HEK293 (cell line): ENCODE data around the gene LY6G5C.
A peak's percentile ranks its signal among the peaks of the same experiment; 100 is the strongest.

Experiments
- BCL11B ChIP-seq: fragments of 450-650 bp; formaldehyde crosslinking; IDR thresholded peaks from 2 replicates; pipeline ENCODE4 v1.5.1; 2016; ENCODE audit warnings: low read depth, missing biosample characterization, missing genetic modification characterization
- HOXA7 ChIP-seq: sonication (generic); formaldehyde crosslinking; IDR thresholded peaks from 2 replicates; pipeline ENCODE4 v1.8.1; 2022; ENCODE audit warnings: missing genetic modification reagents, borderline replicate concordance
- SALL2 ChIP-seq: fragments of 450-650 bp; formaldehyde crosslinking; IDR thresholded peaks from 2 replicates; pipeline ENCODE4 v1.5.0; 2017; ENCODE audit warnings: missing biosample characterization, mild to moderate bottlenecking, missing genetic modification characterization, borderline replicate concordance
- SP7 ChIP-seq: fragments of 450-650 bp; formaldehyde crosslinking; IDR thresholded peaks from 2 replicates; pipeline ENCODE4 v1.5.1; 2016; ENCODE audit warnings: missing biosample characterization, missing genetic modification characterization
- TCF7L2 ChIP-seq: IDR thresholded peaks from 2 replicates; pipeline ENCODE4 v1.6.1; 2011; ENCODE audit warnings: low read depth, mild to moderate bottlenecking, inconsistent platforms, low read length, moderate library complexity, borderline replicate concordance
- TRIM28 ChIP-seq: IDR thresholded peaks from 2 replicates; pipeline ENCODE4 v1.6.1; 2011; ENCODE audit warnings: low read length, control low read depth, borderline replicate concordance
- ZBTB11 ChIP-seq: fragments of 450-650 bp; formaldehyde crosslinking; conservative IDR thresholded peaks from 2 replicates; pipeline ENCODE4 v1.5.1; 2016; ENCODE audit warnings: low read depth, missing biosample characterization, missing genetic modification characterization
- ZEB2 ChIP-seq: fragments of 450-650 bp; formaldehyde crosslinking; IDR thresholded peaks from 2 replicates; pipeline ENCODE4 v1.5.1; 2016; ENCODE audit warnings: missing biosample characterization, missing genetic modification characterization
- ZNF10 ChIP-seq: fragments of 450-650 bp; formaldehyde crosslinking; IDR thresholded peaks from 2 replicates; pipeline ENCODE4 v1.5.1; 2017; ENCODE audit warnings: missing biosample characterization, missing genetic modification characterization
- ZNF16 ChIP-seq: fragments of 450-650 bp; formaldehyde crosslinking; IDR thresholded peaks from 2 replicates; pipeline ENCODE4 v1.5.1; 2016; ENCODE audit warnings: low read depth, missing biosample characterization, missing genetic modification characterization
- ZNF169 ChIP-seq: fragments of 450-650 bp; formaldehyde crosslinking; IDR thresholded peaks from 2 replicates; pipeline ENCODE4 v1.5.1; 2016; ENCODE audit warnings: missing biosample characterization, missing genetic modification characterization
- ZNF202 ChIP-seq: fragments of 450-650 bp; formaldehyde crosslinking; IDR thresholded peaks from 2 replicates; pipeline ENCODE4 v1.5.1; 2016; ENCODE audit warnings: missing biosample characterization, missing genetic modification characterization, borderline replicate concordance
- ZNF214 ChIP-seq: fragments of 450-650 bp; formaldehyde crosslinking; IDR thresholded peaks from 2 replicates; pipeline ENCODE4 v1.5.1; 2017; ENCODE audit warnings: missing biosample characterization, mild to moderate bottlenecking, missing genetic modification characterization, borderline replicate concordance
- ZNF24 ChIP-seq: fragments of 450-650 bp; formaldehyde crosslinking; IDR thresholded peaks from 2 replicates; pipeline ENCODE4 v1.5.1; 2016; ENCODE audit warnings: missing biosample characterization, missing genetic modification characterization
- ZNF354C ChIP-seq: fragments of 450-650 bp; formaldehyde crosslinking; IDR thresholded peaks from 2 replicates; pipeline ENCODE4 v1.5.1; 2016; ENCODE audit warnings: missing biosample characterization, missing genetic modification characterization, low read depth, borderline replicate concordance
- ZNF416 ChIP-seq: fragments of 450-650 bp; formaldehyde crosslinking; IDR thresholded peaks from 2 replicates; pipeline ENCODE4 v1.5.1; 2016; ENCODE audit warnings: missing biosample characterization, missing genetic modification characterization
- ZNF423 ChIP-seq: fragments of 450-650 bp; formaldehyde crosslinking; IDR thresholded peaks from 2 replicates; pipeline ENCODE4 v1.5.1; 2016; ENCODE audit warnings: missing biosample characterization, missing genetic modification characterization
- ZNF510 ChIP-seq: fragments of 450-650 bp; formaldehyde crosslinking; IDR thresholded peaks from 2 replicates; pipeline ENCODE4 v1.5.1; 2018; ENCODE audit warnings: mild to moderate bottlenecking, missing genetic modification characterization, missing biosample characterization; ENCODE audit not compliant: insufficient replicate concordance
- ZNF549 ChIP-seq: fragments of 450-650 bp; IDR thresholded peaks from 2 replicates; pipeline ENCODE4 v1.5.1; 2018; ENCODE audit warnings: missing biosample characterization, missing genetic modification characterization, mild to moderate bottlenecking, inconsistent platforms, moderate library complexity
- ZNF561 ChIP-seq: fragments of 450-650 bp; IDR thresholded peaks from 2 replicates; pipeline ENCODE4 v1.5.1; 2018; ENCODE audit warnings: missing biosample characterization, missing genetic modification characterization, borderline replicate concordance
- ZNF600 ChIP-seq: fragments of 450-650 bp; formaldehyde crosslinking; IDR thresholded peaks from 2 replicates; pipeline ENCODE4 v1.5.1; 2016; ENCODE audit warnings: missing biosample characterization, missing genetic modification characterization
- ZNF654 ChIP-seq: fragments of 450-650 bp; formaldehyde crosslinking; IDR thresholded peaks from 2 replicates; pipeline ENCODE4 v1.5.1; 2016; ENCODE audit warnings: low read depth, missing biosample characterization, missing genetic modification characterization
- ZNF677 ChIP-seq: fragments of 450-650 bp; IDR thresholded peaks from 2 replicates; pipeline ENCODE4 v1.5.0; 2018; ENCODE audit warnings: missing biosample characterization, mild to moderate bottlenecking, missing genetic modification characterization, moderate library complexity
- ZNF704 ChIP-seq: fragments of 450-650 bp; formaldehyde crosslinking; IDR thresholded peaks from 2 replicates; pipeline ENCODE4 v1.5.1; 2016; ENCODE audit warnings: missing biosample characterization, missing genetic modification characterization
- ZNF785 ChIP-seq: fragments of 450-650 bp; formaldehyde crosslinking; IDR thresholded peaks from 2 replicates; pipeline ENCODE4 v1.5.1; 2016; ENCODE audit warnings: missing biosample characterization, missing genetic modification characterization
- ZNF791 ChIP-seq: fragments of 450-650 bp; formaldehyde crosslinking; IDR thresholded peaks from 2 replicates; pipeline ENCODE4 v1.5.1; 2016; ENCODE audit warnings: missing biosample characterization, missing genetic modification characterization
- ZNF837 ChIP-seq: fragments of 450-650 bp; formaldehyde crosslinking; IDR thresholded peaks from 2 replicates; pipeline ENCODE4 v1.5.1; 2016; ENCODE audit warnings: missing biosample characterization, missing genetic modification characterization
- TF ChIP-seq, protein P1 (sequence below): fragments of 450-650 bp; formaldehyde crosslinking; IDR thresholded peaks from 2 replicates; pipeline ENCODE4 v1.5.1; 2016; ENCODE audit warnings: missing biosample characterization, missing genetic modification characterization
- TF ChIP-seq, protein P2 (sequence below): fragments of 450-650 bp; formaldehyde crosslinking; IDR thresholded peaks from 2 replicates; pipeline ENCODE4 v1.5.1; 2016; ENCODE audit warnings: missing biosample characterization, missing genetic modification characterization, low read depth
- TF ChIP-seq, protein P3 (sequence below): fragments of 450-650 bp; formaldehyde crosslinking; optimal IDR thresholded peaks from 2 replicates; pipeline ENCODE3; 2016; ENCODE audit warnings: missing biosample characterization, mild to moderate bottlenecking, missing genetic modification characterization
- TF ChIP-seq, protein P4 (sequence below): fragments of 450-650 bp; formaldehyde crosslinking; IDR thresholded peaks from 2 replicates; pipeline ENCODE4 v1.5.1; 2016; ENCODE audit warnings: missing biosample characterization, missing genetic modification characterization

The LY6G5C gene

GRCh38 chr6:31729979-31730630 lies 49.2 kb upstream of the LY6G5C start (continued):
- TF ChIP-seq ZBTB11 (tag by site-specific recombination) (0 out of 2 replicates have a peak, but pooled peaks have one; percentile 17), ZNF791 (tag by site-specific recombination) (no peak), ZNF549 (tag by site-specific recombination) (no peak), ZNF561 (tag by site-specific recombination) (no peak), HOXA7 (CRISPR knock-in tag) (no peak), ZNF16 (tag by site-specific recombination) (no peak), ZNF785 (tag by site-specific recombination) (no peak), TRIM28 (no peak), ZNF677 (tag by site-specific recombination) (no peak), TCF7L2 (no peak), ZNF354C (no peak), ZNF837 (tag by site-specific recombination) (no peak), ZNF416 (tag by site-specific recombination) (no peak), SP7 (tag by site-specific recombination) (no peak), SALL2 (tag by site-specific recombination) (no peak), ZNF704 (tag by site-specific recombination) (no peak), ZNF654 (no peak), ZNF202 (no peak), ZEB2 (tag by site-specific recombination) (peak; percentile 50; the same call in 1 of the 2 replicates), ZNF510 (tag by site-specific recombination) (no peak), ZNF600 (tag by site-specific recombination) (peak; percentile 95), ZNF169 (tag by site-specific recombination) (no peak), ZNF214 (tag by site-specific recombination) (no peak), ZNF423 (no peak; the same call in 1 of the 2 replicates), BCL11B (tag by site-specific recombination) (0 out of 2 replicates have a peak, but pooled peaks have one; percentile 27), ZNF10 (tag by site-specific recombination) (0 out of 2 replicates have a peak, but pooled peaks have one; percentile 29), ZNF24 (tag by site-specific recombination) (no peak)
- TF ChIP-seq, protein P1, sequence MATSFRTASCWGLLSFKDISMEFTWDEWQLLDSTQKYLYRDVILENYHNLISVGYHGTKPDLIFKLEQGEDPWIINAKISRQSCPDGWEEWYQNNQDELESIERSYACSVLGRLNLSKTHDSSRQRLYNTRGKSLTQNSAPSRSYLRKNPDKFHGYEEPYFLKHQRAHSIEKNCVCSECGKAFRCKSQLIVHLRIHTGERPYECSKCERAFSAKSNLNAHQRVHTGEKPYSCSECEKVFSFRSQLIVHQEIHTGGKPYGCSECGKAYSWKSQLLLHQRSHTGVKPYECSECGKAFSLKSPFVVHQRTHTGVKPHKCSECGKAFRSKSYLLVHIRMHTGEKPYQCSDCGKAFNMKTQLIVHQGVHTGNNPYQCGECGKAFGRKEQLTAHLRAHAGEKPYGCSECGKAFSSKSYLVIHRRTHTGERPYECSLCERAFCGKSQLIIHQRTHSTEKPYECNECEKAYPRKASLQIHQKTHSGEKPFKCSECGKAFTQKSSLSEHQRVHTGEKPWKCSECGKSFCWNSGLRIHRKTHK (tag by site-specific recombination): no peak
- TF ChIP-seq, protein P2, sequence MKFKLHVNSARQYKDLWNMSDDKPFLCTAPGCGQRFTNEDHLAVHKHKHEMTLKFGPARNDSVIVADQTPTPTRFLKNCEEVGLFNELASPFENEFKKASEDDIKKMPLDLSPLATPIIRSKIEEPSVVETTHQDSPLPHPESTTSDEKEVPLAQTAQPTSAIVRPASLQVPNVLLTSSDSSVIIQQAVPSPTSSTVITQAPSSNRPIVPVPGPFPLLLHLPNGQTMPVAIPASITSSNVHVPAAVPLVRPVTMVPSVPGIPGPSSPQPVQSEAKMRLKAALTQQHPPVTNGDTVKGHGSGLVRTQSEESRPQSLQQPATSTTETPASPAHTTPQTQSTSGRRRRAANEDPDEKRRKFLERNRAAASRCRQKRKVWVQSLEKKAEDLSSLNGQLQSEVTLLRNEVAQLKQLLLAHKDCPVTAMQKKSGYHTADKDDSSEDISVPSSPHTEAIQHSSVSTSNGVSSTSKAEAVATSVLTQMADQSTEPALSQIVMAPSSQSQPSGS (tag by site-specific recombination): no peak
- TF ChIP-seq, protein P3, sequence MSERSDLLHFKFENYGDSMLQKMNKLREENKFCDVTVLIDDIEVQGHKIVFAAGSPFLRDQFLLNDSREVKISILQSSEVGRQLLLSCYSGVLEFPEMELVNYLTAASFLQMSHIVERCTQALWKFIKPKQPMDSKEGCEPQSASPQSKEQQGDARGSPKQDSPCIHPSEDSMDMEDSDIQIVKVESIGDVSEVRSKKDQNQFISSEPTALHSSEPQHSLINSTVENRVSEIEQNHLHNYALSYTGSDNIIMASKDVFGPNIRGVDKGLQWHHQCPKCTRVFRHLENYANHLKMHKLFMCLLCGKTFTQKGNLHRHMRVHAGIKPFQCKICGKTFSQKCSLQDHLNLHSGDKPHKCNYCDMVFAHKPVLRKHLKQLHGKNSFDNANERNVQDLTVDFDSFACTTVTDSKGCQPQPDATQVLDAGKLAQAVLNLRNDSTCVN (tag by site-specific recombination): peak; percentile 58
- TF ChIP-seq, protein P4, sequence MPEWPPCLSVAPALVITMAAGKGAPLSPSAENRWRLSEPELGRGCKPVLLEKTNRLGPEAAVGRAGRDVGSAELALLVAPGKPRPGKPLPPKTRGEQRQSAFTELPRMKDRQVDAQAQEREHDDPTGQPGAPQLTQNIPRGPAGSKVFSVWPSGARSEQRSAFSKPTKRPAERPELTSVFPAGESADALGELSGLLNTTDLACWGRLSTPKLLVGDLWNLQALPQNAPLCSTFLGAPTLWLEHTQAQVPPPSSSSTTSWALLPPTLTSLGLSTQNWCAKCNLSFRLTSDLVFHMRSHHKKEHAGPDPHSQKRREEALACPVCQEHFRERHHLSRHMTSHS (tag by site-specific recombination): no peak
